ENCODE results near the gene PLSCR1.

The PLSCR1 gene

DNA sequence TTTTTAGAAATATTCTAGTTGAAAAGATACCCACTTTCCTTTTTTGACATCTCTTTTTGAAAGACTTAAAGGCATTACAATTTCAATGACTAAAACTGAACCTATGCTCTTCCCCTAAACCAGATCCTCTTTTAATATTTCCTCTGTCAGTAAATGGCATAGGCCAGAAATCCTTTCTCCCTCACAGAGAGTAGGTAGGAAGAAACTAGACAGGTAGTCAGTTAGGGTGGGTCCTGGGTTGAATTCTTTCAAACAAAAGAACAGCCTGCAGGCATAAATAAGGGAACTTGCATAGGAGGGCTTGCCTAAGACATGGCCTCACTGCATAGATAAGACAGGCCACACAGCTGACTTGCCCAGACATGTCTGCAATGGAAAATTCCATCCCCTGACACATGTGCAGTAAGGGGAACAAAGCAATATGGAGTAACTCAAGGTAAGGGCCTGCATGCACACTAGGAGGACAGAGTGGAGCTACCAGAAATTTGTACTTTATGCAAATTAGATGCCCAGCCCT, 37.6 kb upstream of the PLSCR1 start:
- peaks cover 11% of the 10 kb centered on the region for H3K9me3 ChIP-seq (ENCODE audit: severe bottlenecking)
- H3K27ac ChIP-seq = peak overlapping the region; percentile 31
- H3K4me3 ChIP-seq (ENCODE audit: low read depth, low read length) = no peak overlapping the region
- DNase-seq = no peak
- H3K27me3 ChIP-seq (ENCODE audit: insufficient read depth, low read depth, severe bottlenecking) = no peaks in the 10 kb centered on the region
- no peaks in the 10 kb centered on the region for H3K36me3 ChIP-seq
- no peak for TF ChIP-seq CTCF (IDR thresholded peaks at IDR 0.05; ENCODE audit: low read depth, low read length)

- H3K9me3 ChIP-seq (ENCODE audit: severe bottlenecking) = peaks cover 11% of the 10 kb centered on the region
- no peak overlapping the region for H3K4me3 ChIP-seq (ENCODE audit: low read depth, low read length)
- DNase-seq = no peak
- TF ChIP-seq CTCF (IDR thresholded peaks at IDR 0.05; ENCODE audit: low read depth, low read length) = no peak
- H3K36me3 ChIP-seq = no peaks in the 10 kb centered on the region
- H3K27me3 ChIP-seq (ENCODE audit: insufficient read depth, low read depth, severe bottlenecking) = no peaks in the 10 kb centered on the region
- H3K27ac ChIP-seq = no peak overlapping the region
Observed at GRCh38 chr3:146581080-146581601, 36.7 kb upstream of the PLSCR1 start.

DNA sequence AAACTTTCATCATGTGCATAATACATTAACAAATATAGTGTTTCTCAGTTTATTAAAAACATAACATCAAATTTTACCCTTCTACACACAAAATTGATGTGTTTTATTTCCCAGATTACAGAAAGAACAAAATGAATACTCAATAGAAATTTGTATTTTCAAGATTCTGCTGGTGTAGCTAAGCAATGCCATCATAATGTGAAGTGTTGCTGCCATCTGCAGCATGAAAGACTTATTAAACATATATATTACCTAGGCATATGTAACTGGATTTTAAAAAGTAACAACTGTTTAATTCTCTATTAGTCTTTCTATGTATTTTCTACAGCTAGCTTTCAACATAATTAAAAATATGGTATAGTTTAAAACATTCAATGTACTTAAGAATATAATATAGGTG, 33.3 kb upstream of the PLSCR1 start:
- Histone ChIP-seq H3K36me3 (no peaks in the 10 kb centered on the region), H3K27me3 (ENCODE audit: insufficient read depth, low read depth, severe bottlenecking) (no peaks in the 10 kb centered on the region), H3K4me3 (ENCODE audit: low read depth, low read length) (no peak overlapping the region), H3K27ac (no peak overlapping the region), H3K9me3 (ENCODE audit: severe bottlenecking) (peaks cover 6% of the 10 kb centered on the region)
- peak; percentile 18 for DNase-seq
- TF ChIP-seq CTCF (IDR thresholded peaks at IDR 0.05; ENCODE audit: low read depth, low read length) = no peak

DNA sequence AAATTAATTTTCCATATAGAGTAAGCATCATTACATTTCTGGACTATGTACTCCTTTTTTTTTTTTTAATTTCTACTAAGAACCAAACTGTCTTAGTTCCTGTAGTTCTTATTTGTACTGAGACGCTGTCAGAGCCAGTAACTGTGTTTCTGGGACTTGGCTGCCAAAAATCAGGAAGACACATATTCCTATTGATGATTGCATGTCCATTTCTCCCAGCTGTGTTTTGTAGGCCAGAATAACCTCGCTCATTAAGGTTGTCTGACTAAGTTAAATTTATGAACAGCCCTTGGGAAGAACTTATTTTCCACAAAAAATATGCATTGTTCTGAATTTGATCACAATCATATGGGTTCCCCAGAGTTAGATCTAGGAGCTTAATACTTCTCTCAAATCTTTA, 31.2 kb upstream of the PLSCR1 start:
- no peak for DNase-seq
- Histone ChIP-seq H3K4me3 (ENCODE audit: low read depth, low read length) (no peak overlapping the region), H3K27ac (no peak overlapping the region), H3K27me3 (ENCODE audit: insufficient read depth, low read depth, severe bottlenecking) (no peaks in the 10 kb centered on the region), H3K9me3 (ENCODE audit: severe bottlenecking) (no peaks in the 10 kb centered on the region), H3K36me3 (no peaks in the 10 kb centered on the region)
- no peak for TF ChIP-seq CTCF (IDR thresholded peaks at IDR 0.05; ENCODE audit: low read depth, low read length)

GRCh38 chr3:146574173-146574572, 29.8 kb upstream of the PLSCR1 start:
- no peak overlapping the region for H3K27ac ChIP-seq
- H3K4me3 ChIP-seq (ENCODE audit: low read depth, low read length) = no peak overlapping the region
- H3K9me3 ChIP-seq (ENCODE audit: severe bottlenecking) = no peaks in the 10 kb centered on the region
- no peak for DNase-seq
- H3K27me3 ChIP-seq (ENCODE audit: insufficient read depth, low read depth, severe bottlenecking) = no peaks in the 10 kb centered on the region
- H3K36me3 ChIP-seq = no peaks in the 10 kb centered on the region
- TF ChIP-seq CTCF (IDR thresholded peaks at IDR 0.05; ENCODE audit: low read depth, low read length) = no peak

DNA sequence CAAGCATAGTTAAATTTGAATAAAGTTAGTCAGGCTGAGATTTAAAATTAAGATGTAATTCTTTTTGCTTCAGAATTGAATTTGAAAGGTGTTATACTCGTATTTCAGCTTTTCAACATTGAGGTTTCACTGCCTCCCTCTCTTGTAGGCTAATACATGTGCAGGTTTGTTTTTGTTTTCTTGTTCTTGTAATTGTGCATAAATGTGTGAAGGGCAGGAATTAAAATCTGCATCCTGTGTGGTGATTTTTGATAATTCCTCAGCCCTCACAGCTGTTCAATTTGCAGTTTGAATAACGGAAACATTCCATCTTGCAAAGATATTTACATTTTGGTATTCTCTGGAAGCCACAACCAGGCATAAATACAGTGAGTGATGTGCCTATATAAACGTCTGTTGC, 24.9 kb upstream of the PLSCR1 start:
- Histone ChIP-seq H3K4me3 (ENCODE audit: low read depth, low read length) (no peak overlapping the region), H3K27ac (no peak overlapping the region), H3K36me3 (no peaks in the 10 kb centered on the region), H3K27me3 (ENCODE audit: insufficient read depth, low read depth, severe bottlenecking) (no peaks in the 10 kb centered on the region), H3K9me3 (ENCODE audit: severe bottlenecking) (no peaks in the 10 kb centered on the region)
- no peak for DNase-seq
- no peak for TF ChIP-seq CTCF (IDR thresholded peaks at IDR 0.05; ENCODE audit: low read depth, low read length)

Data from WERI-Rb-1 (cell line).